Measurements from ENCODE around the gene GPC5.

GRCh38 chr13:92074658-92075057 lies 676.2 kb downstream of the GPC5 start:
- TF ChIP-seq CTCF (IDR thresholded peaks at IDR 0.05; ENCODE audit: low read depth, low read length): peak; percentile 87
- no peak for TF ChIP-seq EZH2phosphoT487 (IDR thresholded peaks at IDR 0.05; ENCODE audit: low read depth)

Data from OCI-LY3 (cell line).